ENCODE measurements around the gene ZNF268. TPM values are rescaled to one million over a fixed set of nuclear protein-coding genes. Genes with fewer than 3 reads are reported as not detected.
A peak's percentile ranks its signal among the peaks of the same experiment; 100 is the strongest.

Gene ZNF268
- total RNA-seq, 2 donors from 2014 or later = 26.4 to 39.5 TPM

DNA sequence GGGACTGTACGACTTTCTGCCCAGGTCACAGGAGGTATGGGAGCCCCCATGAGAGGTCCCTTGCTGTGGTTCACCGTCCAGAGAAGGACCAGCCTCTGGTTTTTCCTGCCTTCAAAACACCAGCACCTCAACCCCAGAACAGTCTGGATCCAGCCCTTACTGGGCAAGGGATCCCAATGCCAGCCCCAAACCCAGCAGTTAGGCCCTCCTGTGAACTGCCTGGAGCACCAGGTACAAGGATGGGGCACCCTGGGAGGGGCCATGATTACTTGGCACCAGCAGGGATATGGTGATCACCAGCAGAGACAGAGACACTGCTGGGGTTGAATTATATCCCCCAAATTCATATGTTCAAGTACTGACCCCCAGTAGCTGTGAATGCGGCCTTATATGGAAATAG is 34.4 kb downstream of the ZNF268 start:
- H3K36me3 Mint-ChIP-seq (ENCODE audit: low read depth) = peaks cover 5% of the 10 kb centered on the region
- H3K27ac Mint-ChIP-seq = no peak overlapping the region
- peaks cover 2% of the 10 kb centered on the region for H3K27me3 Mint-ChIP-seq (ENCODE audit: insufficient read depth)
- Histone ChIP-seq H3K4me1 (ENCODE audit: control insufficient read depth, insufficient read depth, low read length) (no peaks in the 10 kb centered on the region), H3K27me3 (ENCODE audit: control insufficient read depth, insufficient read depth, low read length, poor library complexity, severe bottlenecking) (no peaks in the 10 kb centered on the region), H3K9ac (ENCODE audit: extremely low read depth, low read length, poor library complexity, severe bottlenecking) (no peak overlapping the region), H3K4me3 (ENCODE audit: low read length) (no peak overlapping the region), H3K36me3 (ENCODE audit: control insufficient read depth, insufficient read depth, low read length) (no peaks in the 10 kb centered on the region), H3K27ac (ENCODE audit: low read depth, low read length) (no peak overlapping the region), H3K9me3 (ENCODE audit: control insufficient read depth, low read length) (peaks cover 68% of the 10 kb centered on the region)
- 71% methylated on average over 1 to 3 of the region's 3 CpGs for WGBS, 2 experiments (ENCODE audit: insufficient coverage in 1 of 2, insufficient read length in 1 of 2)
- peaks cover 97% of the 10 kb centered on the region for H3K9me3 Mint-ChIP-seq
- H3K4me3 Mint-ChIP-seq = no peak overlapping the region
- TF ChIP-seq, protein P1, sequence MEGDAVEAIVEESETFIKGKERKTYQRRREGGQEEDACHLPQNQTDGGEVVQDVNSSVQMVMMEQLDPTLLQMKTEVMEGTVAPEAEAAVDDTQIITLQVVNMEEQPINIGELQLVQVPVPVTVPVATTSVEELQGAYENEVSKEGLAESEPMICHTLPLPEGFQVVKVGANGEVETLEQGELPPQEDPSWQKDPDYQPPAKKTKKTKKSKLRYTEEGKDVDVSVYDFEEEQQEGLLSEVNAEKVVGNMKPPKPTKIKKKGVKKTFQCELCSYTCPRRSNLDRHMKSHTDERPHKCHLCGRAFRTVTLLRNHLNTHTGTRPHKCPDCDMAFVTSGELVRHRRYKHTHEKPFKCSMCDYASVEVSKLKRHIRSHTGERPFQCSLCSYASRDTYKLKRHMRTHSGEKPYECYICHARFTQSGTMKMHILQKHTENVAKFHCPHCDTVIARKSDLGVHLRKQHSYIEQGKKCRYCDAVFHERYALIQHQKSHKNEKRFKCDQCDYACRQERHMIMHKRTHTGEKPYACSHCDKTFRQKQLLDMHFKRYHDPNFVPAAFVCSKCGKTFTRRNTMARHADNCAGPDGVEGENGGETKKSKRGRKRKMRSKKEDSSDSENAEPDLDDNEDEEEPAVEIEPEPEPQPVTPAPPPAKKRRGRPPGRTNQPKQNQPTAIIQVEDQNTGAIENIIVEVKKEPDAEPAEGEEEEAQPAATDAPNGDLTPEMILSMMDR (conservative IDR thresholded peaks at IDR 0.05) = no peak
- H3K4me1 Mint-ChIP-seq = no peaks in the 10 kb centered on the region
- DNase-seq = no peak

DNA sequence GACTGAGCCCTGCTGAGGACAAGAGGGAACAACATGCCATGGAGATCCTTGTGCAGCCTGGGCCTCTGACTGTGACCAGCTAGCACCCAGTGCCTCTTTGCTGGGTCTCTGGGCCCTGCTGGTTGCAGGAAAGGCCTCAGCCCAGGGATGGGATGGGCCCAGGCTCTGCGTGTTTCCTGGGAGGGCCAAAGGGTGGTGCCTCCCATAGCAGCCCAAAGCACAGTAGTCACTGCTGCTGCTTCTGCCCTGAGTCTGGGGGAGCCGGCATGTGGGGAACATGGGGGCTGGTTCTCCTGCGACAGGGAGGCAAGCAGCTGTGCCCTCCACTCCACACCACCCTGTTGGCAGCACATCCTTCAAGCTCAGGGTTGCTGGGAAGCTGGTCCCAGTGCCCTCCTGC is 35.9 kb downstream of the ZNF268 start:
- Histone ChIP-seq H3K36me3 (ENCODE audit: control insufficient read depth, insufficient read depth, low read length) (no peaks in the 10 kb centered on the region), H3K4me3 (ENCODE audit: low read length) (no peak overlapping the region), H3K9me3 (ENCODE audit: control insufficient read depth, low read length) (peaks cover 64% of the 10 kb centered on the region), H3K9ac (ENCODE audit: extremely low read depth, low read length, poor library complexity, severe bottlenecking) (no peak overlapping the region), H3K27ac (ENCODE audit: low read depth, low read length) (no peak overlapping the region), H3K4me1 (ENCODE audit: control insufficient read depth, insufficient read depth, low read length) (no peaks in the 10 kb centered on the region), H3K27me3 (ENCODE audit: control insufficient read depth, insufficient read depth, low read length, poor library complexity, severe bottlenecking) (no peaks in the 10 kb centered on the region)
- H3K4me3 Mint-ChIP-seq = no peak overlapping the region
- peaks cover 96% of the 10 kb centered on the region for H3K9me3 Mint-ChIP-seq
- H3K27ac Mint-ChIP-seq = no peak overlapping the region
- H3K27me3 Mint-ChIP-seq (ENCODE audit: insufficient read depth) = peaks cover 2% of the 10 kb centered on the region
- H3K36me3 Mint-ChIP-seq (ENCODE audit: low read depth) = peaks cover 5% of the 10 kb centered on the region
- DNase-seq = peak; percentile 18
- WGBS, 2 experiments (ENCODE audit: insufficient coverage in 1 of 2, insufficient read length in 1 of 2) = 46 to 65% methylated on average over 2 to 3 of the region's 3 CpGs
- TF ChIP-seq, protein P1 (conservative IDR thresholded peaks at IDR 0.05) = no peak
- no peaks in the 10 kb centered on the region for H3K4me1 Mint-ChIP-seq

DNA sequence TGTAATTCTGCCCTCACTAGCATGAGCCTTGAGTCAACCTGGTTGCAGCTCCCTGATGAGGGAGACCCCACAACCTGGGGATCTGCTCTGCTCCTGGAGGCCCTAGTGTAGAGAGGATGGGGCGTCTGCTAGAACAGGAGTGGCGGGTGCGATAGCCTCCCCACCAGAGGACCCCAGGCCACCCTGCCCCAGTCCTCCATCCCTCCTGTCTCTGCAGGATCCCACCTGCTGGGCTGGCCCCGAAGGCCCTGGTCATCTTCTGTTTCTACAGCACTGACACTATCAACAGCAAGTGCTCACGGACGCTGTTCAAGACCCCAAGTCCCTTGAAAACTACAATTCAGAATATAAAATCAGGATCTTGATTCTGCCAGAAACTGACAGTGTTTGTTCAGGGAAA is 39.2 kb downstream of the ZNF268 start:
- Histone ChIP-seq H3K9ac (ENCODE audit: extremely low read depth, low read length, poor library complexity, severe bottlenecking) (no peak overlapping the region), H3K27ac (ENCODE audit: low read depth, low read length) (no peak overlapping the region), H3K9me3 (ENCODE audit: control insufficient read depth, low read length) (peaks cover 65% of the 10 kb centered on the region), H3K36me3 (ENCODE audit: control insufficient read depth, insufficient read depth, low read length) (no peaks in the 10 kb centered on the region), H3K4me1 (ENCODE audit: control insufficient read depth, insufficient read depth, low read length) (no peaks in the 10 kb centered on the region), H3K27me3 (ENCODE audit: control insufficient read depth, insufficient read depth, low read length, poor library complexity, severe bottlenecking) (no peaks in the 10 kb centered on the region), H3K4me3 (ENCODE audit: low read length) (no peak overlapping the region)
- DNase-seq = no peak
- no peaks in the 10 kb centered on the region for H3K4me1 Mint-ChIP-seq
- no peak overlapping the region for H3K27ac Mint-ChIP-seq
- H3K4me3 Mint-ChIP-seq = no peak overlapping the region
- H3K27me3 Mint-ChIP-seq (ENCODE audit: insufficient read depth) = peaks cover 2% of the 10 kb centered on the region
- TF ChIP-seq, protein P1 (conservative IDR thresholded peaks at IDR 0.05) = no peak
- 60 to 95% methylated on average over 1 to 5 of the region's 6 CpGs for WGBS, 2 experiments (ENCODE audit: insufficient coverage in 1 of 2, insufficient read length in 1 of 2)
- H3K9me3 Mint-ChIP-seq = peaks cover 88% of the 10 kb centered on the region
- peaks cover 8% of the 10 kb centered on the region for H3K36me3 Mint-ChIP-seq (ENCODE audit: low read depth)

Measured in endodermal cell (in vitro differentiated cells).